ENCODE data around the gene SERPINB3.
A peak's percentile ranks its signal among the peaks of the same experiment; 100 is the strongest.
"Not testable (repeated sequence)": the region's sequence is repeated elsewhere in the genome, so short reads cannot be mapped to it uniquely, and the experiment has no call there.

The SERPINB3 gene

GRCh38 chr18:63681449-63682340, 20.0 kb upstream of the SERPINB3 start:
- no peak for DNase-seq (ENCODE audit: extremely low read depth, low read depth)
- no peak for TF ChIP-seq CTCF (IDR thresholded peaks at IDR 0.05; ENCODE audit: low read depth, low read length, missing control alignments)

GRCh38 chr18:63679820-63680606, 18.3 kb upstream of the SERPINB3 start:
- no peak for TF ChIP-seq CTCF (IDR thresholded peaks at IDR 0.05; ENCODE audit: low read depth, low read length, missing control alignments)
- no peak overlapping the region for H3K4me3 ChIP-seq (replicated peaks; ENCODE audit: low read depth, low read length)
- DNase-seq (ENCODE audit: extremely low read depth, low read depth) = no peak

More at GRCh38 chr18:63681449-63682340, 20.0 kb upstream of the SERPINB3 start:
- no peak overlapping the region for H3K4me3 ChIP-seq (replicated peaks; ENCODE audit: low read depth, low read length)

GRCh38 chr18:63677500-63678225, 16.0 kb upstream of the SERPINB3 start:
- no peak for DNase-seq (ENCODE audit: extremely low read depth, low read depth)
- TF ChIP-seq CTCF (IDR thresholded peaks at IDR 0.05; ENCODE audit: low read depth, low read length, missing control alignments) = no peak
- no peak overlapping the region for H3K4me3 ChIP-seq (replicated peaks; ENCODE audit: low read depth, low read length)

GRCh38 chr18:63676526-63677323, 15.0 kb upstream of the SERPINB3 start:
- TF ChIP-seq CTCF (IDR thresholded peaks at IDR 0.05; ENCODE audit: low read depth, low read length, missing control alignments) = peak; percentile 53
- DNase-seq (ENCODE audit: extremely low read depth, low read depth) = no peak
- no peak overlapping the region for H3K4me3 ChIP-seq (replicated peaks; ENCODE audit: low read depth, low read length)

- no peak for DNase-seq (ENCODE audit: extremely low read depth, low read depth)
- no peak overlapping the region for H3K4me3 ChIP-seq (replicated peaks; ENCODE audit: low read depth, low read length)
- no peak for TF ChIP-seq CTCF (IDR thresholded peaks at IDR 0.05; ENCODE audit: low read depth, low read length, missing control alignments)
These were observed 2.9 kb upstream of the SERPINB3 start for GRCh38 chr18:63664571-63664970.

- not testable (repeated sequence) for H3K4me3 ChIP-seq (replicated peaks; ENCODE audit: low read depth, low read length); DNase-seq (ENCODE audit: extremely low read depth, low read depth)
These were observed 2.8 kb downstream of the SERPINB3 start for GRCh38 chr18:63658920-63659319.

GRCh38 chr18:63650271-63650670, 11.4 kb downstream of the SERPINB3 start:
- not testable (repeated sequence) for H3K4me3 ChIP-seq (replicated peaks; ENCODE audit: low read depth, low read length); DNase-seq (ENCODE audit: extremely low read depth, low read depth)

All from HFF-Myc (cell line).